ENCODE results near the gene CRTC1. TPM values are rescaled to one million over a fixed set of nuclear protein-coding genes. Genes with fewer than 3 reads are reported as not detected.

CRTC1 gene
- 26.7 TPM for polyA plus RNA-seq (2012; ENCODE audit: insufficient read length, low read depth)

- TF ChIP-seq FOXP2 (optimal IDR thresholded peaks at IDR 0.05; ENCODE audit: borderline replicate concordance, extremely low read depth, extremely low read length, insufficient read depth) (peak; percentile 25), REST (IDR thresholded peaks at IDR 0.05; ENCODE audit: insufficient read depth in 1 of 2, low read depth in 2 of 2, low read length in 2 of 2) (peak; percentile 84 to 90), SIN3A (IDR thresholded peaks at IDR 0.05; ENCODE audit: borderline replicate concordance, insufficient read depth, low read length) (0 out of 2 replicates have a peak, but pooled peaks have one; percentile 59), POLR2AphosphoS5 (IDR thresholded peaks at IDR 0.05; ENCODE audit: low read depth, low read length) (peak; percentile 64; the same call in 1 of the 2 replicates), TAF1 (IDR thresholded peaks at IDR 0.05; ENCODE audit: borderline replicate concordance, insufficient read depth, low read length) (peak; percentile 68; the same call in 1 of the 2 replicates)
These were observed at the start of gene CRTC1 for GRCh38 chr19:18683109-18683957. CRTC1 (plus strand) TSS chr19:18683680; CDS start chr19:18683703, 23 bp downstream.

- TF ChIP-seq SIN3A (IDR thresholded peaks at IDR 0.05; ENCODE audit: borderline replicate concordance, insufficient read depth, low read length) (no peak), POLR2AphosphoS5 (IDR thresholded peaks at IDR 0.05; ENCODE audit: low read depth, low read length) (no peak), REST (IDR thresholded peaks at IDR 0.05; ENCODE audit: insufficient read depth in 1 of 2, low read depth in 2 of 2, low read length in 2 of 2) (no peak), FOXP2 (optimal IDR thresholded peaks at IDR 0.05; ENCODE audit: borderline replicate concordance, extremely low read depth, extremely low read length, insufficient read depth) (no peak), TAF1 (IDR thresholded peaks at IDR 0.05; ENCODE audit: borderline replicate concordance, insufficient read depth, low read length) (no peak)
These were observed 48.7 kb upstream of the CRTC1 start for GRCh38 chr19:18634612-18635297.

GRCh38 chr19:18635831-18636182 is 47.7 kb upstream of the CRTC1 start:
- no peak for TF ChIP-seq POLR2AphosphoS5 (IDR thresholded peaks at IDR 0.05; ENCODE audit: low read depth, low read length)
- TF ChIP-seq REST (IDR thresholded peaks at IDR 0.05; ENCODE audit: insufficient read depth in 1 of 2, low read depth in 2 of 2, low read length in 2 of 2), result no peak
- TF ChIP-seq TAF1 (IDR thresholded peaks at IDR 0.05; ENCODE audit: borderline replicate concordance, insufficient read depth, low read length), result no peak

- TF ChIP-seq FOXP2 (optimal IDR thresholded peaks at IDR 0.05; ENCODE audit: borderline replicate concordance, extremely low read depth, extremely low read length, insufficient read depth) (peak; percentile 29), POLR2AphosphoS5 (IDR thresholded peaks at IDR 0.05; ENCODE audit: low read depth, low read length) (no peak)
These were observed 47.1 kb upstream of the CRTC1 start for GRCh38 chr19:18636183-18636968.

GRCh38 chr19:18636969-18637629 is 46.4 kb upstream of the CRTC1 start, which contains the start of gene KLHL26:
KLHL26 (plus strand) TSS chr19:18637028; CDS start chr19:18637055, 27 bp downstream.
- TF ChIP-seq SIN3A (IDR thresholded peaks at IDR 0.05; ENCODE audit: borderline replicate concordance, insufficient read depth, low read length) (0 out of 2 replicates have a peak, but pooled peaks have one; percentile 46), REST (IDR thresholded peaks at IDR 0.05; ENCODE audit: insufficient read depth in 1 of 2, low read depth in 2 of 2, low read length in 2 of 2) (no peak), FOXP2 (optimal IDR thresholded peaks at IDR 0.05; ENCODE audit: borderline replicate concordance, extremely low read depth, extremely low read length, insufficient read depth) (peak; percentile 6), TAF1 (IDR thresholded peaks at IDR 0.05; ENCODE audit: borderline replicate concordance, insufficient read depth, low read length) (0 out of 2 replicates have a peak, but pooled peaks have one; percentile 51), POLR2AphosphoS5 (IDR thresholded peaks at IDR 0.05; ENCODE audit: low read depth, low read length) (peak; percentile 54; the same call in 1 of the 2 replicates)
